ENCODE measurements around the gene LAMA5.

Gene LAMA5

DNA sequence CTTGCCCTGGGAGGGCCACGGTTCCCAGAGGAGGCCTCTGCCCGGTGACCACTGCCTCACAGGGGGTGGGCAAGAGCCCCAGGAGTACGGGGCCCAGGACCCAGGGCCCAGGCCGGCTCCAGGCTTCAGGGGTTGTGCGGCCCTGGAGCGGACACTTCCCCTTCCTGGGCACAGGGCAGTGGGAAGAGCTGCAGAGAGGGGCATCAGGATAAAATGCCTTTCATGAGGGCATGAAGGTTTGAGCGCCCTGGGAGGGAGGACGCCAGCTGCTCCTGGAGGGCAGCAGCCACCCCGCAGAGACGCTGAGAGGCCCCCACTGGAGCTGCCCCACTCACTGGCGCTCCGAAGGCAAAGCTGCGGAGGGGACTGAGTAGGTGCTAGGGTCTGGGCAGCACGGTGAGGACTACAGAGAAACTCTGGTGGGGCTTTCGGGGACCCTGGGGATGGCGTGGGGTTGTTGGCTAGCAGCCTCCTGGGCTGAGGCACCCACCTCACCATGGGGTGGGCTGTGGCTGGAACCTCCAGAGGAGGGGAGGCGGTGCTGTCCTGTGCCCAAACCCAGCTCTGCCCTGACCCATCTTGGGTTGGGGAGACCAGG is 10.4 kb downstream of the LAMA5 start:
- DNase-seq, result no peak

DNA sequence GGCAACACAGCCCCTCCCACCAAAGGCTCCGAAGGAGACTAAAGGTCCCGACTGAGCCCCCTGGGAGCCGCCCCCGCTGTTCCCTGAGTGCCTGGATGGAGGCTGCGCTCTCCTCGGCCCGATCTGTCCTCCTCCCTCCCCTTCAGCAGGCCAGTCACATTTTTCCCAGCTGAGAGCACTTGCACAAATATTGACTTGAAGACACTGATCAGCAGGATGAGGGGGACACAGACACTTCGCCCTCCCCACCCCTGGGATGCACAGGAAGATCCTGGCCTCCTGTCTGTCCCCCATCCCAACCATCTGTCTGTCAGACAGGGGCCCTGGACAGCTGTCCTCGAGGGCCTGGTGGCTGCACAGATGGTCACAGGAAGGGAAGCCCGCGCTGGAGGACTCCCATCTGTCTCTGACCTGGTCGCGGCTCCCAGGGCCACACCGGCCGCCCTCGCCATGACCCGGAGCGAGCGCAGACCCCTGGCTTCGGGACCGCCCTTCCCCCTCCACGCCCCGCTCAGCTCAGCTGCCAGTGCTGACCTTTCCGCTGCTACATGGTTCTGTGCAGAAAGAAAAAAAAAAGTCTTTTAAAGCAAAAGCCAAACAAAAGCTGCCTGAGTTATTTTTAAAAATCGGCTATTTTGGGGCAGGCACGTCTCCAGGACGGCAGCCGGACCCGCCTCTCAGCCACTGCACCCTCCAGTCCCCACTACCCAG is 11.1 kb downstream of the LAMA5 start:
- no peak for DNase-seq

DNA sequence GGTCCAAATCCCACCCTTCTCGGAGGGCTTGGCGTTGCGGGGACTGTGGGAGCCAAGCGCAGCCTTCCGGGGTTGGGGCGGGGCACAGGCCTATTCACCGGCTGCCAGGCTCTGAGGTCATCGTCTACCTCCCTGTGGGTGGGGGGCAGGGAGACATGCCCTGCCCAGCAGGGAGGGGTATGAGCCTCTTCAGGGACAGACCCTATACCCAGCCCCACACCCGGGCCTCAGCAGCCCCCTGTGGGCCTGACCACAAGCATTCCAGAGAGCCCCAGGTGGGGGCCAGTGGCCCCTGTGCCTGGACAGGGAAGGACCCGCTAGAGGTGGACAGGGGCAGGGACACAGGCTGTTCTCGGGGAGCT is 11.6 kb downstream of the LAMA5 start:
- DNase-seq, result no peak

DNA sequence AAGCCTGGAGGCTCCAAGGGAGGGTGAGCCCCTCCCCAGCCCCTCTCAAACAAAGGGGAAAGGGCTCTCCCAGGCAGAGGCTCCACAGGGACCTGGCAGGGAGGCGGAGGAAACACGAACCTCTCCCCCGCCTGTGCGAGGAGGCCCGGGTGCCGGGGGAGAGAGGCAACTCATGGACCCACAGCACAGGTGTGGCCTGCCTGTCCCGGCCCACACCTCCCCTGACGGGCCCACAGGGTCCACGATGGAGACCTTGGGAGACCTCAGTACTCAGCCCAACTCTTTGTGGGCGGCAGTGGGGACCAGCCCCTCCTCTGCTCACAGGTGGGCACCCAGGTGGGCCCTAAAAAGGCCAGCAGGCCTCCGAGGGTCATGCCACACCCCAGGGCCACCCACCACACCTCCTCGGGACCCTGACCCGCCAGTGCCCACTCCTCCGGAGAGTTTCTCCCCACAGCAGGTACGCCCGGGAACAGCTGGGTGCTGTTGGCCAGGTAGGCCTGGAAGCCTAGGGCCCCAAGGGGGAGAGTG is 12.2 kb downstream of the LAMA5 start:
- DNase-seq, result no peak

DNA sequence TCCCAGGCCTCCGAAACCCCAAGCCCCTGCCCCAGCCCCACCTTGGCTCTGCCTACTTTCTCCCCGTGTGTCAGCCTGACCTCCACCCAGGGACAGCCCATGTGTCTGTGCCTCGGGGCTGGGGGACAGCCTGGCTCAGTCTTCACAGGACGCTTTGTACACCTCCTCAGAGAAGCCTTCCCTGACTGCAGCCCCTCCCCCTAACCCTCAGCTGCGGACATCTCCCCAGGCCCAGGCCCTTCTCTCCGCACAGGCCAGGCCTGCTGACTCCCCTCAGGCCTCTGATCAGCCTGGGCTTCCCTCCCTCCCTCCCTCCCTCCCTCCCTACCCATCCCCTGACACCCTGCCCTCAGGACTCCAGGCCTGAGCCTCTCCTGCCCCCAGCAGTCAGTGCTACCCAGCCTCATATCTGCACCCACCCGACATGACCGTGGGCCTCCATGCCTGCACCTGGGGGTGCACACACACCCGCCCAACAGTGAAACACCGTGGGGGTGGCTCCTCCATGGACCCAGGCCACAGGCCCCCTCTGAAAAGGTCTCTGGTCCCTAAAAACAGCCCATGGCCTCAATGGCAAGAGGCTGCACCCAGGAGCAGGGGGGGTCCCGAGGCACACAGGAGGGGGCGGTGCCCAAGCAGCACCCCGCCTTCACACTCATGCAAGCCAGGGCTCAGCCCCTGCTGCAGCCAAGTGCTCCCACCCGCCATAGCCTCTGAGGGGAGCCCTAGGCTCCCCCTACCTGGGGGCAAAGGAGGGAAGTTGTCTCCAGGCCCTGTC is 12.9 kb downstream of the LAMA5 start:
- DNase-seq, result no peak

DNA sequence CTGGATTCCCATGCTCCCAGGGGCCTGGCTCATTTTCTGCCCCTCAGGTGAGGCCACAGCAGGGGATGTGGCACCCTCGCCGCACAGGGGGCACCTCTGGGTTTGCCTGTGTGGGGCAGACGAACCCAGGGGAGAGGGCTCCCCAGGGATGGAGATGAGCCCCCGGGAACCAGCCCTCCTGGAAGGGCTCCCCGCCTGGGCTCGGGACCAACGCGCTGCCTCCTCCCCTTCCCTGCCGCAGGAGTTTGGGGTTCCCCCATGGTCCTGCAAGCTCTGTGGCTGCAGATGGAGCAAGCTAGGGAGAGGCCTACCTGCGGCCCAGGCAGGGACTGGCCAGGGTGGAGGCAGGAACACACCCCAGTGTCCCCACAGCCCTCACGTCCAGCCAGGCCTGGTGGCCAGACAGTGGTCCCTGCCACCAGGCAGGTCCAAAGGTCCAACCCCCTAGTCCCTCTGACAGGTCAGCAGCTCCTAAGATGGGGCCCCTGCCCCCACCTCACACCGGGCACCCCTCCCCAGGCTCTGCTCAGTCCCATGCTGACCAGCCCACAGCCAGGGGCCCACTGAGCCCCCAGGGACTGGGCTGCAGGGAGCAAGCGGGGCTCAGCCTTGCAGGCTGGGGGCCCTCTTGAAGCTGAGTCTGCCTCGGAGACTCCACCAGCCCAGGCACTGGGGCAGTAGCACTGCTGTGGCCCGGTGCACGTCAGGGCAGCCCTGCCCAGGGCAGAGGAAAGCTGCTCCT is 13.7 kb downstream of the LAMA5 start:
- no peak for DNase-seq

DNA sequence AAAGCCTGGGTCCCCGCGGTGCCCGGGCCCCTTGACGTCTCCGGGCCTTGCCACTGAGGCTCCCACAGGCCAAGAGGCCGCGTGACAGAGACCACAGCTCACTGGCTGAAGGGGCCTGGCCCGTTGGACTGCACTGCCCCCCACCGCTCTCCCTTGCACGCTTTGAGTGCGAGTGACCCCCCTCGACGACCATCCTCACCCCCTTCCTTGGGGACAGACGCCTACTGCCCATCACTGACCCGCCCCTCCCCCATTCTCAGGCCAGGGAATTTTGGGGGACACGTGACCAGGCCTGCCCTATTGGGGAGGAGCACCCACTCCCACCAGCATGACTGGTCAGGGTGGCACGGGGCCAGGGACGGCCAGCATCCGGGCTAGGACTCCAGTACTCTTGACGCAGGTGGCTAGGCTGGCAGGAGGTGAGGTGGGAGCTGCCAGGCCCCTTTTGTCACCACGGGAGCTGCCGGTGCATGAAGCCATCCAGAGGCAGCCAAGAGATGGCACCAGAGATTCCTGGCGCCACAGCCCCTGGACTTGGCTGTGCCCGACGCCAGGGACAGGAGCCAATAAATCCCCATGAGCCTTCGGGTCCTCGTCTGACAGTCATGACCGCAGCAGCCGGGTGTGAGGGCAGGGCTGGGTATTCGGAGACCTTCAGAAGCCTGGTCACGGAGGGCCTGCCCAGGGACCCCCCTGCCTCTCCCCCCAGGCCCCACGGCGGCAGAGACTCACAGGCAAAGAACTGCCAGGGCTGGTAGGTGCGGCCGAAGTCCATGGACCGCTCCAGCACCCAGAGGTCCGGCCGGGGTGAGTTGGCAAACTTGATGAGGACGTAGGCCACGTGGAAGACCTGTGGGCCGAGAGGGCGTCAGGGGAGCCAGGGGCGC is 14.5 kb downstream of the LAMA5 start:
- no peak for DNase-seq

DNA sequence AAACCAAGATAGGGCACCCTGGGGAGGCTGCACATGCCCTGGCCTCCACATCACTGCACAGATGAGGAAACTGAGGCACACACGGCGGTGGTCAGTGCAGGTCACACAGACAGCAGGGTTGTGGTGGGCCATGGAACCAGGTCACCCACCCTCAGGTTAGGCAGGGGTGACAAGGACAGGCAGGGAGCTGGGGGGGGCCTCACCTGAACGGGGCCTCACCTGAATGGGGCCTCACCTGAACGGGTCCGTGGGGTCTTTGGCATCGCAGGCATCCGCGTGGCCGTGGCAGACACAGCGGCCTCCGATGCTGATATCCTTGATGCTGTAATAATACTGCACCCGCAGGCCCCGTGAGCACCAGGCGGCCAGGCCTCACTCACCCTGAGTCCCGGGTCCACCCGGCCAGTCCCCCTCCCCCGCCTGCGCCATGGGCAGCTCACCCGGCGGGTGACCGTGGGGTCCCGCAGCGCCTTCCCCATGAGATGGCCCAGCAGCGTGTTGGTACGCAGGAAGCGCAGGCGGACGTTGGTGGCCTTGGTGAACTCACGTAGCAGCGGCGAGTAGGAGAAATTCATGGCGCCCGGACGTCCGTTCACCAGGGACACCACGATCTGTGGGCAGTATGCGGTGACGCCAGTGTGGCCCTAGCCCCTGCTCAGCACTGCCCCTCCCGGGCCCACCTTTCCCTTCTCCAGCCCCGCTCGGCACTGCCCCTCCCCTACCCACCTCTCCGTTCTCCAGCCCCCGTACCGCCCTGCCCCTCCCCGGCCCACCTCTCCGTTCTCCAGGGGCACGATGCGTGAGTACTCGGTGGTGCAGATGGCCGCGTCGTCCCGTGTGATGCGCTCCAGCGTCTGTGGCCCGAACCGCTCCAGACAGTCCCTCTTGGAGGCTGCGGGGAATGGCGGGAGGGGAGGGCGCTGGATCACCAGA is 15.4 kb downstream of the LAMA5 start:
- DNase-seq, result no peak

DNA sequence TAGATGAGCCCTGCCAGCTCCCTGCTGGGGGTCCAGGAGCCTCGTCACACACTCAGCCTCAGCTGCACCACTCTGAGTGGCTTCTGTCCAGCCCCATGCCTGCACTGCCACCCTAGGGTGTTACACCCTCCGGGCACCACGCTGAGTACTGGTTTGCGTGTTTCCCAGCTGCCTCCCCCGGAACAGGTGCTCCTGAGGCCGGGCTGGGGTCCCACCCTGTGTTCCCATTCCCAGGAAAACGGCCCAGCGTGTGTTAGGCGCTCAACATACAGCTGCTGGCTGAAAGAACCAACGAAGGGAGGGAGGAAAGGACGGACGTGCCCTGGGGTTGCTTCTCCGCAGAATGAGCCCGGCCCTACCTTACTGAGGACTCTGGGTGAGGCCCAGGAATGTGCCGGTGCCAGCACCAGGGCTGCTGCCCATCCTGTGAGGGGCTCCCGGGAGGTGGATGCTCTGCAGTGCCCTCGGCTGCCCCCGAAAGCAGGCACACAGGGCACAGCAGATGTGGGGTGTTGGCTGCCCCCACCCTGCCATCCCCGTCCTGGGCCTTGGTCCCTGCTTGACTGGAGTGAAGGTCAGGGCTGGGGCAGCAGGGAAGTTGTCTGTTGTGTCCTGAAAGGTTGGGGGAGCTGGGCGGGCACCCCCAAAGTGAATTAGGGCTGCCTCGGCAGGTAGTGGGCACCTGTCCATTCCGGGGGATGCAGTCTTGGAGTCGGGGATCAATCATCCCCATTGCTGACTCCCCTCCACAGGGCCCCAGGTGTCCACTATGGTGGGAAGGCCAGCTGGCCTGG is 16.3 kb downstream of the LAMA5 start:
- no peak for DNase-seq

DNA sequence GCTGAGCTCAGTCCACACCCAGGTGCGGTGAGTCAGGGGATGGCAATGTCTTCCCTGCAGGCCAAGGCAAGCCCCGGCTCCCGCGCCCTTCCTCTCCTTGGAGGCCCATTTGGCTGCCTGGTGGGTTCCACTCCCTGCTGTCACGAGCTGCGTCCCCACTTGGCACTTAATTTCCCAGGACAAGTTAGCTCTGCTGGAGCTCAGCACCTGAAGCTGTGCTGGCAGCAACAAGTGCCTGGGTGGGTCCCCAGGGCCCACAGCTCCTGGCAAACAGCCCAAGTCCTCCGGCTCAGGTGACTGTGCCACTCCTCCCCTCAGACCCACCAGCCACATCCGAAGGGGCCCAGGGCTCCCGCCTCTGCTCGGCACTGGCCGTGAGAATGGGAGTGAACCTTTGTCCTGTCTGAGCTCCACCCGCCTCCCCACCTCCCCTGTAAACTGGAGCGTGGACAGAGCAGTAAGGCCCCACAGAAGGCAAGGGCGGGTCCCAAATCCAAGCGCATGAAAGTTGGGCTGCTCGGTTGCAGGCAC is 16.9 kb downstream of the LAMA5 start:
- peak; percentile 91 for DNase-seq

DNA sequence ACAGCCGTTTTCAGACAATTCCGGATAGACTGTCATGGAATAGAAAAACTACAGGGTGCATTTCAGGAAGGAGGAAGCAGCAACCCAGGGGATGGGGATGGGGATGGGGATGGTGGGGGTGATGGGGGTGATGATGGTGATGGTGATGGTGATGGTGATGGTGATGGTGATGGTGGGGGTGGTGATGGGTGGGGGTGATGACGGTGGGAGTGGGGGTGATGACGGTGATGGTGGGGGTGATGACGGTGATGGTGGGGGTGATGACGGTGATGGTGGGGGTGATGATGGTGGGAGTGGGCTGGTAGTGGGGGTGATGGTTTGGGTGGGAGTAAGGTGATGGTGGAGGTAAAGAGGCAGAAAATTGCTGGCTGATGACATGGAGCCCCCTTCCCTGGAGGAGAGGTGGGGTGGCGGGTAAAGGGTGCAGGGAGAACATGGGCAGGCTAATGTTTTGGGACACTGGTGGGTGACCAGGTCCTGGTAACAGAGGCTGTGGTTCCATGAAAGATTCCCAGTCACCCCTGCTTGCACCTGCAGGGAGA is 17.5 kb downstream of the LAMA5 start:
- DNase-seq, result peak; percentile 31

DNA sequence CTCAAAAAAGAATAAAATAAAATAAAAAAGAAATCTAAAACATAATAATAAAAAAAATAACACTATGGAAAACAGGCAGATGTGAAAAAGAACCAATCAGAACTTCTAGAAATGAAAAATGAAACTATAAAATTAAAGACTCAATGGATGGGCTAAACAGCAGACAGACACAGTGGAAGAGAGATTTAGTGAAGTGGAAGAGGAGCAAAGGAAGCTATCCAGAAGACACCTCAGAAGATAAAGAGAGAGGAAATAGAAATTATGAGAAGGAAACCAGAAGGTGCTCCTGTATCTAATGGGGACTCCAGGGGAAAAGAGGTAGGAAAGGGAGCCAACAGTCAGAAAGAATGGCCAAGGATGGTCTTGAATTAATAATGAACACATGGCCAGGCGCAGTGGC is 18.5 kb downstream of the LAMA5 start:
- peak; percentile 34 for DNase-seq

DNA sequence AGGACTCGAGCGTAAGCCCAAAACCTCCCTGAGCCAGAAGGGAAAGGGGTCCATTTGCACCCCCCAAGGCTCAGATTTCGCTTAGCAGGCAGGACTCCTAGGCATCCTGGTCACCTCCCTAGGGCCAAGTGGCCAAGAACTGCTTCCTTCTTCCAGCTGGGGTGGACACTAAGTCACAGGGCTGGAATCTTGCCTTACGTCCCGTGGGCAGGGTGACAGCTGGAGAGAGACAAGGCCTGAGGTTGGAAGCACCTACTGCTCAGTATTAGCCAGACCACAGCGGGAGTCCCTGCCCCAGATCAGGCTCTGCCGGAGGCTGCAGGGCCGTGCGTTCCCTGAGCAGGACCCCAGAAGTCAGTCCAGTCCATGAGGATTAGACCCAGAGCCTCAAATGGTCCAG is 19.7 kb downstream of the LAMA5 start:
- DNase-seq, result no peak

DNA sequence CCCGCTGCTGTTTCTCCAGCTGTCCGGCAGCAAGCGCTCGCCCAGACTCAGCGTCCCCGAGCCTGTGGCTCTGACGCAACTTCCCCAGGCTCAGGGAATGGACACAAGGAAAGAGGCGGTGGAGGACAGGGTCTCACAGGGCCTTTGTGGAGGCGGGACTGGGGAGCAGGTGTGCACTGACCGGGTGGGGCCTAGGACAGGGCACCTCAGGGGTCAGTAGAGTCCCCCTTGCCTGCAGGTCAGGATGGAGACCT is 20.0 kb downstream of the LAMA5 start:
- DNase-seq, result no peak

DNA sequence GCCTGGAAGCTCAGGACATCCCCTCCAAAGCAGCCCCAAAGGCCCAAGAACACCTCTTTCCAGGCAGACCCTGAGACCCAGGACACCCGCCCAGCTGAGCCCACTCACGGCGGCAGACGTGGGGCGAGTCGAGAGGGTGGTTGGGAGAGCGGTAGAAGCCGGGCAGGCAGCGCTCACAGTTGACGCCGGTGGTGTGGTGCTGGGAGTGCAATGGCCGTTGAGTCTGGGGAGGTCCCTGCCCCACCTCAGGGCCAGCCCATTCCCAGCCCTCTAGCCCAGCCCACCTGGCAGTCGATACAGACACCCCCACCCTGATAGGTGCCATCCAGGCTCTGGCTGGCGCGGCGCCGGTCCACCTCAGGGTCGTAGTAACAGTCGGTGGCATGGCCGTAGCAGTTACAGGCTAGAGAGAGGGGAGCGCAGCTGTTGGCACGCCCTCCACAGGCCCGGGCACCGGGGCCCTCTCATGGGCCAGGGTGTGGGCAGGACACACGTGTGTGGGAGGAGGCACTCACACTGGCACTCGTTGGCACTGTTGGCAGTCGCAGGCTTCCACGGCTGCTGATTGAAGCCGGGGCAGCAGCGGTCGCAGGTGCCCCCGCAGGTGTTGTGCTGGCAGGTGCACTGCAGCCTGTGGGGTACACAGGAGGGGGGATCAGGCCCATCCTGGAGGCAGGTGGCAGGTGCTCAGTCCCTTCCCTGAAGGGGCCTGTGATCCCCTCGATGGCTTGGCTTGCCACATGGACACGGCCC is 20.5 kb downstream of the LAMA5 start:
- DNase-seq, result no peak

DNA sequence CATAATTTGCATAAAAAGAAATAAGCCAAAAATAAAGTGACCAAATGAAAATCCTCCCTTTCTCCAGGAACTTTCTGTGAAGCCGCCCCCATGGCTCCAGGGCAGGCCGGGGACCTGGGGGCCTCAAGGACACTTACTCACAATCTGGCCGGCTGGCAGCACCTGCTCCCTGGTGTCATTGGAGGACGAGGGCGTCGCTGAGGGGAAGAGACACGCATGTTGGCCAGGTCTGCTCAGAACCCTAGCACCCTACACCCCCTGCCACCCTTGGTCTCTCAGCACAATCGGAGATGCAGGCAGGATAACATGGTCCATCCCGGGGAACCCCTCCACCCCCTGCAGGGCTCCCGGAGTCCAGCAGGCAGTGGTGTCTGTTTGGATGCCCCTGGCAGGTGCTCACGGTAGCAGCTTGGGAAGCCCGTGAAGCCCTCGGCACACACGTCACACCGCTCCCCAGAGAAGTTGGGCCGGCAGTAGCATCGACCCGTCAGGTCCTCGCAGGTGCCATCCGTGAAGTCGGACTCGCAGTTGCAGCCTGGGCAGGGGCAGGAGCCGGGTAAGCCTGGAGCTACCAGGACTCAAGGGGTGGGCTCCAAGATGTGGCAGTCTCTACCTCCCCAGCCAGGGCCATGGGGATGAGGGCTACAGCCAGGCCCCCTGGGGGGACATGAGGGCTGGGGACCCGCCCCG is 21.3 kb downstream of the LAMA5 start:
- DNase-seq, result no peak

DNA sequence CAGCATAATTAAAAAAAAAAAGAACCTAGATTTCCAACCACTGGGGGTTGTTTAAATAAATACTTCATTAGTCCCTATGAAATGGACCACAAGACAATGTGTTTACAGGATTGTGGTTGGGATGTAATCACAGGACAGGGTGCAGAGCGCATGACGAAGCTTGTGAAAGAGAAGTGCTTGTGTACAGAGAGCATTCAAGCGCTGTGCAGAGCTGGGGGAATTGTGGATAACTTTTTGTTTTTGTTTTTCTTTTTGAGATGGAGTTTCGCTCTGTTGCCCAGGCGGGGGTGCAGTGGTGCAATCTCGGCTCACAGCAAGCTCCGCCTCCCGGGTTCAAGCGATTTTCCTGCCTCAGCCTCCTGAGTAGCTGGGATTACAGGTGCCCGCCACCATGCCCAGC is 22.3 kb downstream of the LAMA5 start:
- no peak for DNase-seq

DNA sequence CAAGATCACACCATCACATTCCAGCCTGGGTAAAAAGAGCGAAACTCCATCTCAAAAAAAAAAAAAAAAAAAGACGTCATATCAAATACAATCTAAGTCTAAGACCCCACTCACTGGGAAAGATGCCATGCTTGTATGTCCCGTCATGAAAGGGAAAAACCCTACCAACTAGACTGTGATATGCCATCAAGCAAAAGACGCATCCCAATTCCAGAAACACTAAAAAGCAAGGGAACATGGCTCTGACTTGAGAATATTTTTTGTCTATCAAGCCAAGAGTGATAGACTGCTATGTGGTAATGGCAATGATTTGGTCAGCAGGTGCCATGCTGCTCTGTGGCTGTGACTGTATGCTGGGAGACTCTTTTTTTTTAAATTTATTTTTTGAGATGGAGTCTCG is 23.0 kb downstream of the LAMA5 start:
- no peak for DNase-seq

DNA sequence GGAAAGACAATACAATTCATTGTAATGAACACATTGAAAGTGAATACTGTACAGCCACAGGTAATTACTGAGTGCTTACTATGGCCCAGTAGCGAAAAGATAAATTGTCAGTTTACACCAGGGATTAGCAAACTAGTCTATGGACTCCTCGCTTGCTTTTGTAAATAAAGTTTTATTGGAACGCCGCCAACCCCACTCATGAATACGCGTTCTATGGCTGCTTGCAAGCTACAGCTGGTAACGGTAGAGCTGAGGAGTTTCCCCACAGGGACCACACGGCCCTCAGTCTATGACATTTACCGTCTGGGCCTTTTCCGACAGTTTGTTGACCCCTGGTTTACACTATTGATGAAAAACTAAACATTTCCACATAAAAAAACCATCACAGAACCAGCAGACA is 24.2 kb downstream of the LAMA5 start:
- peak; percentile 9 for DNase-seq

Measured in NCI-H2171 treated with DMSO at 0.1 percent for 48 hours (cell line).